ENCODE results near the gene TAF5. TPM values are rescaled to one million over a fixed set of nuclear protein-coding genes. Genes with fewer than 3 reads are reported as not detected.

Gene TAF5
- 2.2 and 4.9 TPM in 2 replicates for total RNA-seq

GRCh38 chr10:103367782-103368518 is at the start of gene TAF5:
TSS of gene TAF5 (plus strand) at chr10:103367976. CDS start at chr10:103367990, 14 bp downstream.

GRCh38 chr10:103350517-103351260 is 17.1 kb upstream of the TAF5 start, which contains the start of gene PCGF6:
TSS of gene PCGF6 (minus strand) at chr10:103351140. CDS start at chr10:103351066, 74 bp downstream.

GRCh38 chr10:103396067-103396788 is 28.5 kb downstream of the TAF5 start, which contains the start of the genes ATP5MK and PDCD11:
TSS of gene ATP5MK (minus strand) at chr10:103396475. CDS start at chr10:103392457, 4,018 bp downstream.
TSS of gene PDCD11 (plus strand) at chr10:103396626. CDS start at chr10:103398427, 1,801 bp downstream.

Other genes with a start within 250 kb of the TAF5 start
- 30.6 and 35.5 TPM in 2 replicates for gene NT5C2, start 174.7 kb upstream of the TAF5 start, total RNA-seq
- not detected in 2 replicates for gene RPEL1, start 122.1 kb upstream of the TAF5 start, total RNA-seq
- 2.7 and 2.9 TPM in 2 replicates for gene INA, start 90.8 kb upstream of the TAF5 start, total RNA-seq
- gene PCGF6, start 16.8 kb upstream of the TAF5 start, total RNA-seq = 8.0 and 9.0 TPM in 2 replicates
- 110 and 173 TPM in 2 replicates for gene ATP5MK, start 28.5 kb downstream of the TAF5 start, total RNA-seq
- 25.2 and 31.9 TPM in 2 replicates for gene PDCD11, start 28.6 kb downstream of the TAF5 start, total RNA-seq
- gene CALHM2, start 84.4 kb downstream of the TAF5 start, total RNA-seq = 3.9 and 10.3 TPM in 2 replicates
- gene CALHM1, start 90.9 kb downstream of the TAF5 start, total RNA-seq = not detected in 2 replicates
- not detected in 2 replicates for gene CALHM3, start 111.3 kb downstream of the TAF5 start, total RNA-seq
- gene NEURL1, start 125.7 kb downstream of the TAF5 start, total RNA-seq = 0.33 and 0.51 TPM in 2 replicates

All from mesangial cell (primary cell).